GM13976 (cell line): ENCODE results near the gene C2CD4D.
A peak's percentile ranks its signal among the peaks of the same experiment; 100 is the strongest.

Source experiments
- DNase-seq: peaks from one replicate; pipeline ENCODE4 v3.0.0; 2012; ENCODE audit warnings: low spot score
- CTCF ChIP-seq: IDR thresholded peaks from 2 replicates; pipeline ENCODE4 v1.5.1; 2012; ENCODE audit warnings: borderline replicate concordance, mild to moderate bottlenecking; ENCODE audit not compliant: insufficient read depth; ENCODE audit errors: extremely low read depth, missing control alignments, control extremely low read depth
- in situ Hi-C: fragments of 300-500 bp; cut with MboI; formaldehyde crosslinking; loops from one replicate; pipeline ENCODE4 v1.12.0; 2022; ENCODE audit warnings: low sequenced_read_pairs, mixed read lengths, inconsistent platforms; ENCODE audit not compliant: unreplicated experiment

The C2CD4D gene

DNA sequence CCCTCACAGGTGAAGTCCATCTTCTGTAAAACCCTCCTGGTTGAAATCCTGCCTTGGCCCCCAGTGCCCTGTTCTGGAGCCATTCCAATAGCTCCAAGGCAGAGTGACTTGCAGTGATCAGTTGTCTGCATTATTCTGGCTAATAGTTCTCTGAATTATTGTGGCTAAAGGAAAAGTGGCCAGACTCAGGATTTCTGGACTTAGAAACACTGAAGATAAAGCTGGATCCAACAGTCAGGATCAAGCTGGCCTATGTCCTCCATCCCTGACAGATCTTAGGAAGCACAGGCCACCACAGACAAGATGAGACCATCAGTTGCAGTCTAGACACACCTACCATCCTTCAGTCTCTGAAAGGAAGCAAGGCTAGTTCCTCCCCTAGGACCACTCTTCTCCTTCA, 801 bp upstream of the C2CD4D start:
- in situ Hi-C loops = no loop called here
- TF ChIP-seq CTCF = no peak
- no peak for DNase-seq

GRCh38 chr1:151839082-151839412, 573 bp downstream of the C2CD4D start:
- no peak for TF ChIP-seq CTCF
- in situ Hi-C loops = no loop called here

DNA sequence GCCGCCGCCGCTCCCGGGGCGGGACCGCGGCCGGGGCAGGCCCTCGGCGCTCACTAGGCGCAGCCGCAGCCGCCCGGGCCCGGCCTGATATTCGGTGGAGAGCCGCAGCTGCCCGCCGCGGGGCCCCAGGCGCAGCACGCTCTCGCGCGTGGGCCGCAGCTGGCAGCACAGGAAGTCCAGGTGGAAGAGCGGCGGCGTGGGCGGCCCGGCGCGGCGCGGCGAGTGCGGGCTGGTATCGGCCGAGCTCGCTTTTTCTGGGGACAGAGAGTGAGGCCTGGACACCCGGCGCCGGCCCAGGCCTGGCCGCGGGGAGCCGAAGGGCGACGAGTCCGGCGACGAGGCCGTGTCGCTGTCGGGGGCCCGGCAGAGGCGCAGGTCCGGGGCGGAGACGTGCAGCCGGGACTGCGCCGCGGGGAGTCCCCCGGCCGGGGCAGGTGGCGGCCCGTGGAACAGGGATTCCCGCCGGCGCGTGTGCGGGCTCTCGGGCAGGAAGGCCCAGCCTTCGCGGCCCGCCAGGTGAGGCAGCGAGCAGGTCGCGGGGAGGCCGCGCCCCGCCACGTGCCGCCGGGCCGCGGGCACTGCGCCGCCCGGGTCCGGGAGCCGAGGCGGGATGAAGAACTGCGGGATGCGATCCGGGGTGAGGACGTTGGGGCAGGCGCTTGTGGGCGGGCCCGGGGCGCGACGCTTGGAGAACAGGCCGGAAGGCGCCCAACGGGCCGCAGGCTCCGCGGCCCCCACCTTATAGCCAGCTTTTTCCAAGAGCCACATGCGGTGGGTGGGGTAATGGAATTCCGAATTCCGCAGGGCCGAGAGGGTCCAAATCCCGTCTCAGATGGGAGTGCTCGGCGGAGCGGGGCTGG, 1.2 kb downstream of the C2CD4D start:
- peak; percentile 77 for DNase-seq
- in situ Hi-C loops = no loop called here

More at GRCh38 chr1:151839082-151839412, 573 bp downstream of the C2CD4D start:
- no peak for DNase-seq

DNA sequence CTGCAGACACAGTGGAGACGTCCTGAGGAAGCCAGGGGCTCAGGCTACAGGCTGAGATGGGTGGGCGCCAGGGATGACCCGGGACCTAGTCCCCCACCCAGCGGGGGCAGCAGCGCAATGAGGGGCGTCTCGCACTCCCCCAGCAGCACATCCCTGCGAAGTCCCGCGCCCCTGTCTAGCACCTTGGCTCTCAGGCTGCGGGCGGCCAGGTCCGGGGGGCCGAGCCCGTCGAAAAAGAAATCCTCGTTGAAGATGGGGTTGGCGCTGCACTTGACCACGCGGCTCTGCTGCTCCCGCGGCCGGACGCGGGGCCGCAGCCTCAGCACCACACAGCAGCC, 1.8 kb downstream of the C2CD4D start:
- in situ Hi-C loops = no loop called here
- DNase-seq = no peak
- no peak for TF ChIP-seq CTCF

More for the DNA sequence above, 1.2 kb downstream of the C2CD4D start:
- TF ChIP-seq CTCF = no peak

DNA sequence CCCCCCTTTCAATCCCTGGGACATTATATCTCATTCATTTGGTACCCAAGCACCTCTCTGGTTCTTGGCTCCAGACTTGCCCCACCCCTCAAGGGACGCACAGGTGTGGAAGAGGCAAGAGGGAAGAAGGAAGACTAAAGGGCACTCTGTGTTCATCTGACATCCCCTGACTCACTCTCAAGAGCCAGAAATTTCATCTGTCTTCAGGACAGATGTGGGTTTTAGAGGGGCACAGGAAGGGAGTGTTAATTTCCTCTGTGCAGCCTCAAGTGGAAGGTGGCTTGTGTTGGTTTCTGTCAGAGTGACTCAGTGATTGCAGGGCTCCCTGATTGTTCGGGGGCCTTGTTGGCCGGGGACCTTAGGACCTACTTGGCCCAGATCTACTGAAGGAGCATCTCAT, 2.4 kb downstream of the C2CD4D start:
- in situ Hi-C loops = no loop called here
- DNase-seq = no peak
- no peak for TF ChIP-seq CTCF

GRCh38 chr1:151835596-151835995, 4.0 kb downstream of the C2CD4D start:
- TF ChIP-seq CTCF = no peak
- in situ Hi-C loops = no loop called here
- no peak for DNase-seq

GRCh38 chr1:151834239-151834638, 5.4 kb downstream of the C2CD4D start:
- in situ Hi-C loops = no loop called here
- DNase-seq = no peak
- no peak for TF ChIP-seq CTCF
